GM10266 (cell line): Measurements from ENCODE around the gene TUBE1.

ENCODE experiments used
- DNase-seq: peaks from one replicate; pipeline ENCODE4 v3.0.0; 2012; ENCODE audit errors: extremely low spot score
- CTCF ChIP-seq: IDR thresholded peaks from 2 replicates; pipeline ENCODE4 v1.5.1; 2012; ENCODE audit warnings: mild to moderate bottlenecking, low read depth; ENCODE audit not compliant: control insufficient read depth, insufficient read depth; ENCODE audit errors: missing control alignments

Gene TUBE1

DNA sequence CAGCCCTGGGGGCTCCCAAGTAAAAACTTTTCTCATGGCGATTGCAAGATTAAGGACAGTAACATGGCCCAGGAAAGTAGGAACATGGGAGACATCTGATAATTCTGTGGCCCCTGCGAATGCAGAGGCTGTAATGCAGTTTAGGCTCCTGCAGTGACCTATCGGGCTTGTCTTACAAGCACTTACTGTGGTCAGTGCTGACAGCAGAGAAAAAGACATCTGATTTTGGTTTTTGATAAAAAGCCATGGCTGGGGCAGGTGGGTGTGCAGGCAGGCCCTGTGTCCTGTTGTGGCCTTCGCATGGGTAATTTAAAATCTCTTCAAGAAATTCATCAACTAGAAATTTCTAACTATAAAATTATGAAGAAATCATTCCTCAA is 52.7 kb downstream of the TUBE1 start:
- no peak for TF ChIP-seq CTCF
- no peak for DNase-seq

DNA sequence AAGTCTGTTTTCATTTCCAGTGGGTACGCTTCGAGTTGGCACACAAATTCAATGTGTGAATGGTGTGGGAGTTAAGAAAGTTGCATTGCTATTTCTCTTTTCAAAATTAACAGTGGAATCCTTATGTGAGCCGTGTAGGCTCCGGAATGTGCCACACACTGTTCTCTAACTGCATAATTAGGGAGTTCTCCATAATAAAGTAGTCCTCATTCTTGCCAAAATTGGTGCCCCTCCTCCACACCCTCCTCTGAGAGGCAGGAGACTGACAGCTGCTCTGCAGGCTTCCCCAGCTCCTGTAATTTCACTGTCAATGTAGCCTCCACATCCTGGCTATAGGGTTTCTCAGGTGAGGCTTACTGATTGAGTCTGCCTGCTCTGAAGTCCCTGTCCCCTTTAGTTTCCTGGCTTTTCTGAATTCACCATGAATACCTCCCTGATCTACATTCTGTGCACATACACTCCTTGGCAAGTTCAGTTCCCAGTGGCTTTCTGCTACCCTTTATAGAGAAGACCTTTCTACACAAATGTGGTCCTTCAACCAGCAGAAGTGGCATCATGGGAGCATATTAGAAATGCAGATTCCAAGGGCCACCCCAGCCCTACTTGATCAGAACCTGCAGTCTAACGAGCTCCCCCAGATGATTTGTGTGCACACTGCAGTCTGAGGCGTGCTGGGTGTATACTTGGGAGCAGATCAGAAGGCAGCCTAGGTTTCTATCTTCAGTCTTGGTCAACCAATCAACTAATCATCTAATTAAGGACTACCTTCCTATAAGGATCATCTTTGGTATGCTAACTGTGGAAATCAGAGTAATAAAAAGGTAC is 53.3 kb downstream of the TUBE1 start:
- no peak for TF ChIP-seq CTCF
- no peak for DNase-seq

DNA sequence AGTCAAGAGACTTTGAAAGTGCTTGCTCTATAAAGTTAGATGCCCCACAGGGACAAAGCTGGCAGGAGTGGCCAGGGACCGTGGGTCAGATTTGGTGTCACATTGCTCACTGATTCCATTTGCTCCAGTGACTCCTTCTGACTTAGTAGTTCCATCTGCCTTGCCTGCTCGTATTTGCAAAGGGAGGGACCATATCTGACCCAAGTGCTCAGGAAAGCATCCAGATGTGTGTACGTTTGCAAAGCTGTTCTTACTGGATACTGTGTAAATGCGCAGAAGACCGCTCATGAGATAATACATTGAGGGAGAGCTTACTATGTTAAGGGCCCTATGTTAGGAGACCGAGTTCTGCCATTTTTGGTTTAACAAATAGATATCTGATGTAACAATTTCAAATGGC is 54.6 kb downstream of the TUBE1 start:
- TF ChIP-seq CTCF = no peak
- no peak for DNase-seq

DNA sequence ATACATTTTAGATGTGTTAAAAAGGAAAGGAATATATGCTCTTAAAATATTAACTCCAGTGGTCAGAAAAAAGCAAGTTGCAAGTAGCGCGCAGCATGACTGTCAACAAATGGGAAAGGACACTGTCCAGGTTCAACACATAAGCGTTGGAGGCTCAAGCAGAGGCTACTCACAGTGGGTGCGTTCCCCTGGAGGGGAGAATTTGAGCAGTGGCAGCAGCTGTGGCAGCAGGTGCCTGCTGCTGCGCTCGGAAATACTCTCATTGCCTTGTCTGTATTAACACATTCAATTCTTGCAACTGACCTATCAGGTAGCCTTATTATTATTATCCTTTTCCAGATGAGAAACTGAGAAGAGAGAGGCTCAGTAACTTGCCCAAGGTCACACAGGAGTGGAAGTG is 55.3 kb downstream of the TUBE1 start:
- TF ChIP-seq CTCF = no peak
- DNase-seq = no peak

- no peak for DNase-seq
- TF ChIP-seq CTCF = no peak
Measured at GRCh38 chr6:112030961-112031660, 56.2 kb downstream of the TUBE1 start.

DNA sequence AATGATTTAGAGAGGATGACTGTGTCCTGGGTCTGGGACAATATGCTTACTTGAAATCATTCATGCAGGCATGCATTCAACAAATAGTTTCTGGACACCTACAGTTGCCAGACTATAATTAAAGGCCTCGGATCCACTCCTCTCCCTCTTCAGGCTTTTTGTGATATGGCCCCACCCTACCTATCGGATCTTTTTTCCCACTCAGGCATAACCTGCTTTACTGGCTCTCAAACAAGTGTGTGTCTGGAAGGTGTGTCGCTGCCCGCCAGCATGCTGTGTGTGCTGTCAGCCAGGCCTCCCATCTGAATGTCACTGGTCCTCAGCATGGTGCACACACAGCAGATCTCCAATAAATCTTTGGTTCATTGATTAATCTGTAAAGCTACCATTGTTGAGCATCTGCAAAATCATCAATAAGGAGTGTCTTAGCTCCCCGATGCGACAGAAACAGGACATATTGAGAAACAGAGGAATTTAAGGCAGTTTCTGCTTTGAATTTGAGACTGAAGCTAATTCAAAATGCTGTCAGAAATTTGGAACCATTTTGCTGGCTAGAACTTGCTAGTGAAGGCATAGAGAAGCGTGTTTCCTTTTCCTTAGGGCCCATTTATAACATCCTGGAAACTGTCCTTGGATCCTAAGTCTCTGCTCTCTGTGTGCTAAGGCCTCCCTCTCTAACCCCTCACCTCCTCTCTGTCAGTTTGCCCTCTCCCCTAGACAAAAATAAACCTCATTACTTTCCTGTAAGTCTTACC is 56.9 kb downstream of the TUBE1 start:
- no peak for DNase-seq
- no peak for TF ChIP-seq CTCF
